Smooth muscle cell (in vitro differentiated cells): ENCODE data around the gene COA3. TPM values are rescaled to one million over a fixed set of nuclear protein-coding genes. Genes with fewer than 3 reads are reported as not detected.
A peak's percentile ranks its signal among the peaks of the same experiment; 100 is the strongest.

Experiments
- DNase-seq: peaks from one replicate; lab custom pipeline; 2025; ENCODE audit not compliant: unreplicated experiment; lab: John Stamatoyannopoulos, UW
- H2AFZ ChIP-seq: fragments of 200-600 bp; sonication (generic); 2 replicates; pipeline ENCODE4 v1.6.0; 2016; ENCODE audit warnings: antibody characterized with exemption, low read depth, mild to moderate bottlenecking
- H3F3A ChIP-seq: fragments of 200-600 bp; sonication (generic); 2 replicates; pipeline ENCODE4 v1.6.0; 2017; ENCODE audit warnings: antibody characterized with exemption, low read depth
- H3K27ac ChIP-seq: fragments of 200-600 bp; sonication (generic); 2 replicates; pipeline ENCODE4 v1.5.1; 2016; ENCODE audit warnings: low read depth, mild to moderate bottlenecking
- H3K27me3 ChIP-seq: fragments of 200-600 bp; sonication (generic); 2 replicates; pipeline ENCODE4 v1.6.1; 2016; ENCODE audit warnings: low read depth, mild to moderate bottlenecking
- H3K36me3 ChIP-seq: fragments of 200-600 bp; sonication (generic); 2 replicates; pipeline ENCODE4 v1.5.1; 2016; ENCODE audit warnings: low read depth
- H3K4me1 ChIP-seq: fragments of 200-600 bp; sonication (generic); 2 replicates; pipeline ENCODE4 v1.5.1; 2016; ENCODE audit warnings: low read depth
- H3K4me2 ChIP-seq: fragments of 200-600 bp; sonication (generic); 2 replicates; pipeline ENCODE4 v1.6.0; 2016; ENCODE audit warnings: mild to moderate bottlenecking
- H3K4me3 ChIP-seq: fragments of 200-600 bp; sonication (generic); 2 replicates; pipeline ENCODE4 v1.5.1; 2016; ENCODE audit warnings: mild to moderate bottlenecking
- H3K79me2 ChIP-seq: fragments of 200-600 bp; sonication (generic); 2 replicates; pipeline ENCODE4 v1.6.0; 2016; ENCODE audit warnings: low read depth, mild to moderate bottlenecking
- H3K9ac ChIP-seq: fragments of 200-600 bp; sonication (generic); 2 replicates; pipeline ENCODE4 v1.6.0; 2016; ENCODE audit warnings: low read depth
- H3K9me3 ChIP-seq: fragments of 200-600 bp; sonication (generic); replicated peaks from 2 replicates; pipeline ENCODE4 v1.5.1; 2016; ENCODE audit warnings: low read depth
- H4K20me1 ChIP-seq: fragments of 200-600 bp; sonication (generic); 2 replicates; pipeline ENCODE4 v1.6.0; 2016; ENCODE audit warnings: low read depth
- CTCF ChIP-seq: fragments of 200-600 bp; sonication (generic); IDR thresholded peaks from 2 replicates; pipeline ENCODE4 v1.5.1; 2017; ENCODE audit warnings: borderline replicate concordance, mild to moderate bottlenecking, antibody characterized with exemption; ENCODE audit not compliant: insufficient read depth, poor library complexity, severe bottlenecking
- WGBS: methylation state at CpG from one replicate; pipeline ENCODE4 v1.1.7; 2016; ENCODE audit warnings: low lambda C conversion rate; 5-methylcytosine and 5-hydroxymethylcytosine counted together
- polyA plus RNA-seq: library from polyadenylated mRNA; unstranded; fragments of >200 nt; fragmentation: Nextera tagmentation; extraction: Ambion mirVana; gene quantifications from 2 replicates; pipeline ENCODE4 v1.2.1, GENCODE V29; 2016
- total RNA-seq: library from RNA; depleted of rRNA; stranded (reverse); fragments of >200 nt; gene quantifications from 2 replicates; pipeline ENCODE4 v1.2.3, GENCODE V29; 2014

The COA3 gene
- total and polyA plus RNA-seq, 2 experiments from 2014 or later: 106 to 127 TPM

GRCh38 chr17:42845918-42846593 is 47.6 kb upstream of the COA3 start:
- H3K27ac ChIP-seq: peak overlapping the region; percentile 47
- H3F3A ChIP-seq: peaks cover 6% of the 10 kb centered on the region
- no peaks in the 10 kb centered on the region for H3K79me2 ChIP-seq
- WGBS: 90% methylated on average over 7 of the region's 7 CpGs
- no peak for TF ChIP-seq CTCF
- peaks cover 6% of the 10 kb centered on the region for H4K20me1 ChIP-seq
- peaks cover 10% of the 10 kb centered on the region for H3K36me3 ChIP-seq
- H3K9ac ChIP-seq: no peak overlapping the region
- no peak overlapping the region for H2AFZ ChIP-seq
- H3K4me2 ChIP-seq: no peak overlapping the region
- no peaks in the 10 kb centered on the region for H3K4me1 ChIP-seq
- no peaks in the 10 kb centered on the region for H3K9me3 ChIP-seq
- no peak for DNase-seq
- no peak overlapping the region for H3K4me3 ChIP-seq
- no peaks in the 10 kb centered on the region for H3K27me3 ChIP-seq

- peaks cover 6% of the 10 kb centered on the region for H3F3A ChIP-seq
- H3K27ac ChIP-seq: no peak overlapping the region
- no peaks in the 10 kb centered on the region for H3K79me2 ChIP-seq
- no peaks in the 10 kb centered on the region for H3K4me1 ChIP-seq
- H3K36me3 ChIP-seq: peaks cover 10% of the 10 kb centered on the region
- H3K27me3 ChIP-seq: no peaks in the 10 kb centered on the region
- H3K9ac ChIP-seq: no peak overlapping the region
- WGBS: 96% methylated on average over 12 of the region's 12 CpGs
- TF ChIP-seq CTCF: no peak
- peaks cover 6% of the 10 kb centered on the region for H4K20me1 ChIP-seq
- DNase-seq: no peak
- H3K4me3 ChIP-seq: no peak overlapping the region
- H3K4me2 ChIP-seq: no peak overlapping the region
- no peak overlapping the region for H2AFZ ChIP-seq
- no peaks in the 10 kb centered on the region for H3K9me3 ChIP-seq
Observed at GRCh38 chr17:42845556-42845917, 47.0 kb upstream of the COA3 start.

- no peak overlapping the region for H2AFZ ChIP-seq
- H3K9ac ChIP-seq: no peak overlapping the region
- H3K4me3 ChIP-seq: no peak overlapping the region
- no peak for DNase-seq
- peaks cover 10% of the 10 kb centered on the region for H3K36me3 ChIP-seq
- H3K4me1 ChIP-seq: no peaks in the 10 kb centered on the region
- peaks cover 6% of the 10 kb centered on the region for H4K20me1 ChIP-seq
- no peaks in the 10 kb centered on the region for H3K9me3 ChIP-seq
- H3K27ac ChIP-seq: no peak overlapping the region
- H3K79me2 ChIP-seq: no peaks in the 10 kb centered on the region
- TF ChIP-seq CTCF: no peak
- H3K4me2 ChIP-seq: no peak overlapping the region
- no peaks in the 10 kb centered on the region for H3K27me3 ChIP-seq
- H3F3A ChIP-seq: peaks cover 6% of the 10 kb centered on the region
- WGBS: 98% methylated on average over 24 of the region's 24 CpGs
Observed at GRCh38 chr17:42844761-42845555, 46.5 kb upstream of the COA3 start.
